ENCODE results near the gene IL25. TPM values are rescaled to one million over a fixed set of nuclear protein-coding genes. Genes with fewer than 3 reads are reported as not detected.
"Not testable (repeated sequence)": the region's sequence is repeated elsewhere in the genome, so short reads cannot be mapped to it uniquely, and the experiment has no call there.

Gene IL25
- total RNA-seq, 2 experiments from 2014 or later, result not detected

- DNase-seq, result no peak
- CTCF ChIA-PET, result interaction anchor here (0.8 kb wide), 1 partner anchor 31 kb away, joined by 3 read pairs; no protein-coding TSS in a partner anchor
- Mint-ChIP-seq H3K27ac (no peak overlapping the region), H3K4me1 (ENCODE audit: low read depth) (no peaks in the 10 kb centered on the region), H3K4me3 (no peak overlapping the region), H3K9me3 (no peaks in the 10 kb centered on the region), H3K27me3 (ENCODE audit: low read depth) (no peaks in the 10 kb centered on the region), H3K36me3 (ENCODE audit: low read depth) (no peaks in the 10 kb centered on the region)
- intact Hi-C loops (cut with micrococcal nuclease), result no loop called here
Measured at GRCh38 chr14:23411563-23412525, 39.2 kb downstream of the IL25 start.

DNA sequence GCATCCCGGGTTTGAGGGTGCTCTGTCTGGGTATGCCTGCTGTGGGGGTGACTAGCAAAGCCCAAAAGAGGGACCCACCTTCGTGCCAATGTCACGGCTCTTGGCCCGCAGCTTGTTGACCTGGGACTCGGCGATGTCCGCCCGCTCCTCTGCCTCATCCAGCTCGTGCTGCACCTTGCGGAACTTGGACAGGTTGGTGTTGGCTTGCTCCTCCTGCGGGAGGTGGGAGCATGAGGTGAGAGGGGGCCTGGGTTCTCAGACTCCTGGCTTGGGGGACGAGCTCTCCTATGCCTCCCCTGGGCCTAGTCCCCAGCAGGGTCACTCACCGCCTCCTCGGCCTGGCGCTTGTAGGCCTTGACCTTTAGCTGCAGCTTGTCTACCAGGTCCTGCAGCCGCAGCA is 41.1 kb downstream of the IL25 start:
- Mint-ChIP-seq H3K27ac (no peak overlapping the region), H3K9me3 (no peaks in the 10 kb centered on the region), H3K27me3 (ENCODE audit: low read depth) (no peaks in the 10 kb centered on the region), H3K4me3 (no peak overlapping the region), H3K36me3 (ENCODE audit: low read depth) (no peaks in the 10 kb centered on the region), H3K4me1 (ENCODE audit: low read depth) (no peaks in the 10 kb centered on the region)
- intact Hi-C loops (cut with micrococcal nuclease), result no loop called here
- CTCF ChIA-PET, result interaction anchor here (0.9 kb wide), 1 partner anchor 10 kb away, joined by 3 read pairs; no protein-coding TSS in a partner anchor
- no peak for DNase-seq

DNA sequence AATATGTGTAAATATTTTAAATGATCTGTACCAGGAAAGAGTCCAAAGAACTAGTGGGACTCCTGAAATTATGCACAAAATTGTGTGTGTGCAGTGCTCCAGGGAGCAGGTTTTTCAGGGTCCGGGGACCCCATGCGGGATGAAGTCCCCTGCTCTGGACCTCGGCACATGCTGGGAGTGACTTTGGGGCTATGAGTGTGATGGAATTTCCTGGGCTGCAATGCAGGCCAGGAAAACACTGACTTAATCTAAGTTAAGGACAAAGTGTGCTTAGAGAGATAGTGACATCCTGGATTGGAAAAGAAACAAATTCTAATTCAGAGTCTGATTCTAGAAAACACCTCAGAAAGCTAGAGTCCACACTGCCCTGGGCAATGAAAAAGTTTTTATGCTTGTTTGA is 41.6 kb downstream of the IL25 start:
- DNase-seq, result no peak
- H3K4me1 Mint-ChIP-seq (ENCODE audit: low read depth), result no peaks in the 10 kb centered on the region
- CTCF ChIA-PET, result no interaction called here
- no peak overlapping the region for H3K27ac Mint-ChIP-seq
- H3K27me3 Mint-ChIP-seq (ENCODE audit: low read depth), result no peaks in the 10 kb centered on the region
- intact Hi-C loops (cut with micrococcal nuclease), result no loop called here
- no peak overlapping the region for H3K4me3 Mint-ChIP-seq
- no peaks in the 10 kb centered on the region for H3K9me3 Mint-ChIP-seq
- no peaks in the 10 kb centered on the region for H3K36me3 Mint-ChIP-seq (ENCODE audit: low read depth)

DNA sequence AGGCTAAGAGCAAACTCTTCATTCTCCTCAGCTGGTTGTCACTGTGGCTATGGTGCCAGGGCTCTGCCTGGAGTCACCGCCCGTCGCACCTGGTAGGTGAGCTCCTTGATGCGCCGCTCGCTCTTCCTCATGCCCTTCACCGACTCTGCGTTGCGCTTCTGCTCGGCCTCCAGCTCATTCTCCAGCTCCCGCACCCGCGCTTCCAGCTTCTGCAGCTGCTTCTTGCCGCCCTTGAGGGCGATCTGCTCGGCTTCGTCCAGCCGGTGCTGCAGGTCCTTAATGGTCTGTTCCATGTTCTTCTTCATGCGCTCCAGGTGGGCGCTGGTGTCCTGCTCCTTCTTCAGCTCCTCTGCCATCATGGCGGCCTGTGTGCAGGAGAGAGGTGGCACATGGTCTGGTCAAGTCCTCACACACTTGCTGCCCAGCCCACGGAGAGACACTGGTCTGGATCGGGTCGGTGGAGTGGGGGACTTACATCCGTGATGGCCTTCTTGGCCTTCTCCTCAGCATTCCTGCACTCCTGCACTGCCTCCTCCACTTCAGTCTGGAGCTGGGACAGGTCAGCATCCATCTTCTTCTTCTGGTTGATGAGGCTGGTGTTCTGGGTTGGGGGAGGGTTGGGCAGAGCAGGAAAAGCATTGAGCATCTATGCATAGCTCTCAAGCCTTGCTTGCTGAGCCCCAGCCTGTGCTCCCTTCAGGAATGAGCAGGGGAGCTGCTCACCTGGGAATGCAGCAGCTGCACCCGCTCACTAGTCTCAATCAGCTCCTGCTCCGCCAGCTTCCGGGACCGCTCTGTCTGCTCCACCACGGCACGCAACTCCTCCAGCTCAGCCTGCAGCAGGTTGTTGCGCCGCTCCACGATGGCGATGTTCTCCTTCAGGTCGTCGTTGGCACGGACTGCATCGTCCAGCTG is 42.6 kb downstream of the IL25 start:
- CTCF ChIA-PET, result no interaction called here
- Mint-ChIP-seq H3K27me3 (ENCODE audit: low read depth) (no peaks in the 10 kb centered on the region), H3K36me3 (ENCODE audit: low read depth) (no peaks in the 10 kb centered on the region), H3K9me3 (no peaks in the 10 kb centered on the region), H3K4me3 (no peak overlapping the region), H3K4me1 (ENCODE audit: low read depth) (no peaks in the 10 kb centered on the region), H3K27ac (no peak overlapping the region)
- DNase-seq, result no peak
- intact Hi-C loops (cut with micrococcal nuclease), result no loop called here

DNA sequence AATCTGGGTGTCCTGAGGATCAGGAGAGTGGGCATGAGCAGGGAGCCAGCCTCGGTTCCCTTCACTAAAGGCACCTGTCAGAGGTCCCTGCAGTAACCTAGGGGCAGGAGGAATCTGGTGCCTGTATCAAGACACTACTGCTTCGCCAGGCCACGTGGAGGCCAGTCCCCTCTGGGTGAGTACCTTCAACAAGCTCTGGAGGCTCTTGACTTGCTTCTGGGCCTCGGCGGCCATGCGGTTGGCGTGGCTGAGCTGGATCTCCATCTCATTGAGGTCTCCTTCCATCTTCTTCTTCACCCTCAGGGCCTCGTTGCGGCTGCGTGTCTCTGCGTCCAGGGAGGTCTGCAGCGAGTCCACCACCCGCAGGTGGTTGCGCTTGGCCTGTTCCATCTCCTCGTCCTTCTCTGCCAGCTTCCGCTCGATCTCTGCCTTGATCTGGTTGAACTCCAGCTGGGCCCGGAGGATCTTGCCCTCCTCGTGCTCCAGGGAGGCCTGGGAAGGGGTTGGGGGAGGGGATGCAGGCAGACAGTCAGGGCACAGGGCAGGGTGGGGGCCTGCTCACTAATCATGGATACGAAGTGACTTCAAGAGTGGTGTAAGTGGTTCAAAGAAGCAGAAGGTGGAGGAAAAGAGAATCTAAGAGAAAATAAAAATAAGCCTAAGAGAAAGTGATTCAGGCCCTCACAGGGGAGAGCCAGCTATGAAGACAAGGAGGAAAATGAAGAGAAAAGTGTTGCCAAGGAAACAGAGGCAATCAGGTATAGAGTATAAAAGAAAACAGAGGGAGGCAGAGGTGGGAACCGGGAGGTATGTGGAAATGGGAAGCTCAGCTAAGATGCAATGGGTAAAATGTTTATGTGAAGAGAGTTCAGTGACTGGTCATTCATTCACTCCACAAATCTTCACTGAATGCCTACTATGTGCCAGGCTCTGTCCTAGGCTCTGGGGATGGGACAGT is 43.5 kb downstream of the IL25 start:
- no peak overlapping the region for H3K27ac Mint-ChIP-seq
- intact Hi-C loops (cut with micrococcal nuclease), result no loop called here
- no peaks in the 10 kb centered on the region for H3K27me3 Mint-ChIP-seq (ENCODE audit: low read depth)
- no peaks in the 10 kb centered on the region for H3K9me3 Mint-ChIP-seq
- H3K4me1 Mint-ChIP-seq (ENCODE audit: low read depth), result no peaks in the 10 kb centered on the region
- no peak for DNase-seq
- no peak overlapping the region for H3K4me3 Mint-ChIP-seq
- H3K36me3 Mint-ChIP-seq (ENCODE audit: low read depth), result no peaks in the 10 kb centered on the region
- CTCF ChIA-PET, result no interaction called here

- intact Hi-C loops (cut with micrococcal nuclease), result no loop called here
- Mint-ChIP-seq H3K36me3 (ENCODE audit: low read depth) (no peaks in the 10 kb centered on the region), H3K4me1 (ENCODE audit: low read depth) (no peaks in the 10 kb centered on the region), H3K27me3 (ENCODE audit: low read depth) (no peaks in the 10 kb centered on the region), H3K4me3 (no peak overlapping the region), H3K9me3 (no peaks in the 10 kb centered on the region), H3K27ac (no peak overlapping the region)
- CTCF ChIA-PET, result no interaction called here
- DNase-seq, result no peak
Measured at GRCh38 chr14:23416801-23417200, 44.2 kb downstream of the IL25 start.

DNA sequence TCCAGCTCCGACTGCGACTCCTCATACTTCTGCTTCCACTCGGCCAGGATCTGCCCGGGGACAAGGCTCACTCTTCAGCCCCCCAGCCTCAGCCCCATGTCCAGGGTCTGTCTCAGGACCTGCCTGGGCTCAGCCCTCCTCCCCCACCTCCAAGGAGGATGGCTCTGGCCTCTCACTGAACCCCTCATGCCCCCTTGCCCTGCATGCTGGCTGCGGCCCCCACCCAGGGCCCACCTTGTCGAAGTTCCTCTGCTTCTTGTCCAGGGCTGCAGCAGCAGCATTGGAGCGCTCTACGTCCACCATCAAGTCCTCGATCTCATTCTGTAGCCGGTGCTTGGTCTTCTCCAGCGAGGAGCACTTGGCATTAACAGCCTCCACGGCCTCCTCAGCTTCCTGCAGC is 44.7 kb downstream of the IL25 start:
- H3K4me1 Mint-ChIP-seq (ENCODE audit: low read depth); H3K36me3 Mint-ChIP-seq (ENCODE audit: low read depth); H3K4me3 Mint-ChIP-seq; CTCF ChIA-PET; H3K9me3 Mint-ChIP-seq; H3K27me3 Mint-ChIP-seq (ENCODE audit: low read depth); DNase-seq; H3K27ac Mint-ChIP-seq; intact Hi-C loops (cut with micrococcal nuclease): not testable (repeated sequence)

- no peaks in the 10 kb centered on the region for H3K4me1 Mint-ChIP-seq (ENCODE audit: low read depth)
- CTCF ChIA-PET, result no interaction called here
- H3K4me3 Mint-ChIP-seq, result no peak overlapping the region
- no peak overlapping the region for H3K27ac Mint-ChIP-seq
- no peaks in the 10 kb centered on the region for H3K9me3 Mint-ChIP-seq
- no peaks in the 10 kb centered on the region for H3K27me3 Mint-ChIP-seq (ENCODE audit: low read depth)
- no peak for DNase-seq
- H3K36me3 Mint-ChIP-seq (ENCODE audit: low read depth), result no peaks in the 10 kb centered on the region
- intact Hi-C loops (cut with micrococcal nuclease), result no loop called here
Measured at GRCh38 chr14:23418021-23418420, 45.4 kb downstream of the IL25 start.

DNA sequence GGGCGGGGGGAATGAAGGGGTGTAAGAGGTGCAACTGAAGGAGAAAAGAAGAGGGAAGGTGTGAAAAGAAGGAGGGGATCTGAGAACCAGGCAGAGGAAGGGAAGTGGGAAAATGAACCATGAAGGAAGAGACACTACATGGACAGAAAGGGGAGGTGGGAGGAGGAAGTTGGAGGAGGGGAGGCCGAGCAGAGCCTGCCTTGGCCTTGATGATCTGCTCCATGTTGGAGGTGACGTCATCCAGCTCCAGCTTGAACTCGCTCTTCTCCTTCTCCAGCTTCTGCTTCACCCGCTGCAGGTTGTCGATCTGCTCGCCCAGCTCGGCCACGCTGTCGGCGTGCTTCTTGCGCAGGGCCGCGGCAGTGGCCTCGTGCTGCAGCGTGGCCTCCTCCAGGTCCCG is 47.0 kb downstream of the IL25 start:
- H3K4me3 Mint-ChIP-seq; H3K4me1 Mint-ChIP-seq (ENCODE audit: low read depth); DNase-seq; H3K9me3 Mint-ChIP-seq; H3K27me3 Mint-ChIP-seq (ENCODE audit: low read depth); H3K36me3 Mint-ChIP-seq (ENCODE audit: low read depth); CTCF ChIA-PET; intact Hi-C loops (cut with micrococcal nuclease); H3K27ac Mint-ChIP-seq: not testable (repeated sequence)

GRCh38 chr14:23421594-23421993 is 49.0 kb downstream of the IL25 start:
- H3K4me1 Mint-ChIP-seq (ENCODE audit: low read depth), result no peaks in the 10 kb centered on the region
- no peak overlapping the region for H3K4me3 Mint-ChIP-seq
- intact Hi-C loops (cut with micrococcal nuclease), result no loop called here
- no peak for DNase-seq
- H3K9me3 Mint-ChIP-seq, result no peaks in the 10 kb centered on the region
- no peaks in the 10 kb centered on the region for H3K27me3 Mint-ChIP-seq (ENCODE audit: low read depth)
- CTCF ChIA-PET, result no interaction called here
- no peak overlapping the region for H3K27ac Mint-ChIP-seq
- H3K36me3 Mint-ChIP-seq (ENCODE audit: low read depth), result no peaks in the 10 kb centered on the region

DNA sequence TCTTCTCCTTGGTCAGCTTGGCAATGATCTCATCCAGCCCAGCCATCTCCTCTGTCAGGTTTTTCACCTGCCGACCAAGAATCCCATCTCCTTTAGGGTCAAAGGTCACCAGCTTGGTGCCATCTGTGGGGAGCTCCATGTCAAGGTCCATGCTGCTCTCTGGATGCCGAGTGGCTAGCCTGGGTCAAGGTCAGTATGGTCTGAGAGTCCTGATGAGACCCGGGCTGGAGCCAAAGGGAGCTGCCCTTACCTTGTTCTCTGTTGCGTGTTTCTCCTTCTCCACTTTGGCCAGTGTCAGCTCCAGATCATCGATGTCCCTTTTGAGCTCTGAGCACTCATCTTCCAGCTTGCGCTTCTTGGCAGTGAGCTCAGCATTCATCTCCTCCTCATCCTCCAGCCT is 51.0 kb downstream of the IL25 start:
- H3K27me3 Mint-ChIP-seq (ENCODE audit: low read depth), result no peaks in the 10 kb centered on the region
- no peaks in the 10 kb centered on the region for H3K4me1 Mint-ChIP-seq (ENCODE audit: low read depth)
- CTCF ChIA-PET, result interaction anchor here (1.2 to 1.5 kb wide), 2 partner anchors 11 to 44 kb away, joined by 3 read pairs; no protein-coding TSS in a partner anchor
- intact Hi-C loops (cut with micrococcal nuclease), result no loop called here
- no peaks in the 10 kb centered on the region for H3K36me3 Mint-ChIP-seq (ENCODE audit: low read depth)
- H3K9me3 Mint-ChIP-seq, result no peaks in the 10 kb centered on the region
- no peak overlapping the region for H3K27ac Mint-ChIP-seq
- no peak for DNase-seq
- no peak overlapping the region for H3K4me3 Mint-ChIP-seq

- Mint-ChIP-seq H3K9me3 (no peaks in the 10 kb centered on the region), H3K27me3 (ENCODE audit: low read depth) (no peaks in the 10 kb centered on the region), H3K36me3 (ENCODE audit: low read depth) (no peaks in the 10 kb centered on the region), H3K27ac (no peak overlapping the region), H3K4me1 (ENCODE audit: low read depth) (no peaks in the 10 kb centered on the region), H3K4me3 (no peak overlapping the region)
- intact Hi-C loops (cut with micrococcal nuclease), result no loop called here
- CTCF ChIA-PET, result no interaction called here
- no peak for DNase-seq
Measured at GRCh38 chr14:23425169-23425568, 52.6 kb downstream of the IL25 start.

Data from activated naive CD4-positive, alpha-beta T cell treated with anti-CD3 and anti-CD28 coated beads for 36 hours (primary cell).